Mesendoderm (in vitro differentiated cells): ENCODE data around the gene TNIK.

ENCODE experiments used
- DNase-seq: peaks from one replicate; pipeline ENCODE4 v3.0.0; 2013
- H2AK5ac ChIP-seq: 2 replicates; pipeline ENCODE4 v1.6.1; 2013; ENCODE audit warnings: low read length, inconsistent platforms
- H2BK120ac ChIP-seq: 2 replicates; pipeline ENCODE4 v1.6.1; 2013; ENCODE audit warnings: low read depth, mild to moderate bottlenecking, low read length, moderate library complexity, mixed read lengths
- H2BK15ac ChIP-seq: replicated peaks from 2 replicates; pipeline ENCODE4 v1.6.1; 2013; ENCODE audit warnings: low read depth, mild to moderate bottlenecking, moderate library complexity
- H2BK5ac ChIP-seq: 2 replicates; pipeline ENCODE4 v1.6.1; 2013; ENCODE audit warnings: low read length, inconsistent platforms
- H3K18ac ChIP-seq: 2 replicates; pipeline ENCODE4 v1.6.1; 2013; ENCODE audit warnings: mild to moderate bottlenecking, low read length, mixed read lengths
- H3K23ac ChIP-seq: one replicate; pipeline ENCODE4 v1.6.1; 2013; ENCODE audit warnings: low read length
- H3K27ac ChIP-seq: 2 replicates; pipeline ENCODE4 v1.5.1; 2013; ENCODE audit warnings: low read depth, mild to moderate bottlenecking, inconsistent platforms, low read length, moderate library complexity
- H3K27me3 ChIP-seq: 2 replicates; pipeline ENCODE4 v1.6.1; 2013; ENCODE audit warnings: low read length, control low read depth, mild to moderate bottlenecking, inconsistent platforms; ENCODE audit not compliant: insufficient read depth, poor library complexity
- H3K36me3 ChIP-seq: 2 replicates; pipeline ENCODE4 v1.6.1; 2013; ENCODE audit warnings: low read length, inconsistent platforms; ENCODE audit not compliant: control insufficient read depth, insufficient read depth
- H3K4ac ChIP-seq: one replicate; pipeline ENCODE4 v1.6.1; 2013; ENCODE audit warnings: low read depth, mild to moderate bottlenecking, low read length, moderate library complexity
- H3K4me1 ChIP-seq: 2 replicates; pipeline ENCODE4 v1.6.1; 2013; ENCODE audit warnings: low read depth, low read length, inconsistent platforms; ENCODE audit not compliant: control insufficient read depth
- H3K4me2 ChIP-seq: 2 replicates; pipeline ENCODE4 v1.6.1; 2013; ENCODE audit warnings: low read length
- H3K4me3 ChIP-seq: 2 replicates; pipeline ENCODE4 v1.5.1; 2013; ENCODE audit warnings: mild to moderate bottlenecking, low read length
- H3K56ac ChIP-seq: one replicate; pipeline ENCODE4 v1.6.1; 2013; ENCODE audit warnings: low read length
- H3K79me1 ChIP-seq: 2 replicates; pipeline ENCODE4 v1.6.1; 2013; ENCODE audit warnings: low read length, inconsistent platforms
- H3K79me2 ChIP-seq: 2 replicates; pipeline ENCODE4 v1.6.1; 2013; ENCODE audit warnings: mild to moderate bottlenecking, low read length; ENCODE audit not compliant: control insufficient read depth, insufficient read depth
- H3K9ac ChIP-seq: 2 replicates; pipeline ENCODE4 v1.6.1; 2013; ENCODE audit warnings: low read length, inconsistent platforms
- H4K5ac ChIP-seq: one replicate; pipeline ENCODE4 v1.6.1; 2013; ENCODE audit warnings: low read length
- H4K8ac ChIP-seq: one replicate; pipeline ENCODE4 v1.6.1; 2013; ENCODE audit warnings: low read depth, mild to moderate bottlenecking, control low read depth, low read length, moderate library complexity
- WGBS: extraction: QIAGEN DNeasy Blood & Tissue Kit; methylation state at CpG from one replicate; pipeline ENCODE4 v1.1.7; 2013; ENCODE audit warnings: low lambda C conversion rate, missing lambda C conversion rate; ENCODE audit not compliant: insufficient coverage; ENCODE audit errors: extremely low coverage; 5-methylcytosine and 5-hydroxymethylcytosine counted together

TNIK gene

DNA sequence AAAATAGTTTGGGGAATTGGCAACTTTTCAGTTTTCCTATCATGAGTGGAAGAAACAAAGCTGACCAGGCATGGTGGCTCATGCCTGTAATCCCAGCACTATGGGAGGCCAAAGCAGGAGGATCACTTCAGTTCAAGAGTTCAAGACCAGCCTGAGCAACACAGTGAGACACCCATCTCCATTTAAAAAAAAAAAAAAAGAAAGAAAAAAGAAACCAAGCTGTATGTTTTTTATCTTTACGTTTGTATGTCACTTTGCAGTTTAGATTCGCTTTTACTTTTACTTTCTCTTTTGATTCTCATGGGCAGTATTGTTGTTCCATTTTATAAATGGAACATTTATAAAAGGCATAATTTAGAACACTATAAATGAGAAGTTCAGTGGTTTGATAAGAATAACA, 31.2 kb upstream of the TNIK start:
- no peak overlapping the region for H3K27ac ChIP-seq
- no CpG with 5 or more reads among the region's 2 CpGs for WGBS

DNA sequence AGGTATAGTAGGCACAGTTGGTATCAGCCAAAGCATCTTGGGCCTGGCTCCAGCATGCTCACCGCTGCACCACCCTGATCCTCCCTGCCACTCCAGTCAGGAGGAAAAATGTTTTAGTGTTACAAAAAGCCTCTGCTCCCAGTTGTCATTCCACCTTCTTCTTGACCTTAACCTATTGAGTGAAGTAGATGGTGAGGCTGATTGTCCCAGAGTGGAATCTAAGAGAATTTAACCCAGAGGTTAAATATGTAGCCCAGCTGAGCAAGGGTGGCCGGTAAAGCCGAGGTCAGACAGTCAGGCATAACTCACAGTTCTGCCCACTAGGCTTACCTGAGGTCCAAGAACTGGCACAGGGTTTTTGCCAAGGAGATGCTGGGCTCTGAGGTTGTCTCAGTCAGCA, 30.7 kb upstream of the TNIK start:
- no CpG with 5 or more reads among the region's 3 CpGs for WGBS
- DNase-seq = no peak
- no peak overlapping the region for H3K56ac ChIP-seq
- no peaks in the 10 kb centered on the region for H3K27me3 ChIP-seq
- no peak overlapping the region for H2BK15ac ChIP-seq
- H3K4me1 ChIP-seq = no peaks in the 10 kb centered on the region
- H2BK120ac ChIP-seq = no peak overlapping the region
- H2BK5ac ChIP-seq = no peak overlapping the region
- H3K36me3 ChIP-seq = no peaks in the 10 kb centered on the region
- H4K5ac ChIP-seq = no peak overlapping the region
- no peak overlapping the region for H3K23ac ChIP-seq
- no peak overlapping the region for H3K9ac ChIP-seq
- no peak overlapping the region for H3K4me3 ChIP-seq
- no peak overlapping the region for H3K4me2 ChIP-seq
- no peak overlapping the region for H3K27ac ChIP-seq
- H4K8ac ChIP-seq = no peak overlapping the region
- no peaks in the 10 kb centered on the region for H3K79me1 ChIP-seq
- H3K79me2 ChIP-seq = no peaks in the 10 kb centered on the region
- H2AK5ac ChIP-seq = no peak overlapping the region
- no peak overlapping the region for H3K18ac ChIP-seq
- H3K4ac ChIP-seq = no peak overlapping the region

More for the DNA sequence above, 31.2 kb upstream of the TNIK start:
- Histone ChIP-seq H3K9ac (no peak overlapping the region), H3K79me1 (no peaks in the 10 kb centered on the region), H3K27me3 (no peaks in the 10 kb centered on the region), H3K4me2 (no peak overlapping the region), H2BK120ac (no peak overlapping the region), H3K23ac (no peak overlapping the region), H4K8ac (no peak overlapping the region), H3K4me3 (no peak overlapping the region), H3K4me1 (no peaks in the 10 kb centered on the region), H2BK15ac (no peak overlapping the region), H3K36me3 (no peaks in the 10 kb centered on the region), H3K4ac (no peak overlapping the region), H4K5ac (no peak overlapping the region), H3K56ac (no peak overlapping the region), H2BK5ac (no peak overlapping the region), H3K18ac (no peak overlapping the region), H3K79me2 (no peaks in the 10 kb centered on the region), H2AK5ac (no peak overlapping the region)
- DNase-seq = no peak

DNA sequence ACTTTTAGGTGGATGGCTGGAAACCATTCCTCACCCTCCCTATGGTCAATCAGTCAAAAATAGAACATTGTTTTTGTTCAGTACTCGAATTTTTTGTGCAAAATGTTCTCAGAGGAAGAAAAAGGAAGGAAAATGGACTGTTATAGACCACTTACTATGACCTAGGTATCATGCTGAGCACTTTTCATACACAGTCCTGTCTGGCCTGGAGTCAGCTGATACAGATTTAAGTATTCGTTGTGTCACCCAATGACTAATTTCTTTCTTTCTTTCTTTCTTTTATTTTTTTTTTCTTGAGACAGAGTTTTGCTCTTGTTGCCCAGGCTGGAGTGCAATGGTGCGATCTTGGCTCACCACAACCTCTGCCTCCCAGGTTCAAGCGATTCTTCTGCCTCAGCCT, 29.1 kb upstream of the TNIK start:
- Histone ChIP-seq H3K4me3 (no peak overlapping the region), H2BK120ac (no peak overlapping the region), H3K4ac (no peak overlapping the region), H3K79me2 (no peaks in the 10 kb centered on the region), H3K18ac (no peak overlapping the region), H4K8ac (no peak overlapping the region), H3K23ac (no peak overlapping the region), H3K79me1 (no peaks in the 10 kb centered on the region), H2BK15ac (no peak overlapping the region), H3K4me1 (no peaks in the 10 kb centered on the region), H3K4me2 (no peak overlapping the region), H2BK5ac (no peak overlapping the region), H3K36me3 (no peaks in the 10 kb centered on the region), H3K9ac (no peak overlapping the region), H4K5ac (no peak overlapping the region), H3K27ac (no peak overlapping the region), H2AK5ac (no peak overlapping the region), H3K27me3 (no peaks in the 10 kb centered on the region), H3K56ac (no peak overlapping the region)
- WGBS = no CpG with 5 or more reads among the region's 4 CpGs
- DNase-seq = no peak

DNA sequence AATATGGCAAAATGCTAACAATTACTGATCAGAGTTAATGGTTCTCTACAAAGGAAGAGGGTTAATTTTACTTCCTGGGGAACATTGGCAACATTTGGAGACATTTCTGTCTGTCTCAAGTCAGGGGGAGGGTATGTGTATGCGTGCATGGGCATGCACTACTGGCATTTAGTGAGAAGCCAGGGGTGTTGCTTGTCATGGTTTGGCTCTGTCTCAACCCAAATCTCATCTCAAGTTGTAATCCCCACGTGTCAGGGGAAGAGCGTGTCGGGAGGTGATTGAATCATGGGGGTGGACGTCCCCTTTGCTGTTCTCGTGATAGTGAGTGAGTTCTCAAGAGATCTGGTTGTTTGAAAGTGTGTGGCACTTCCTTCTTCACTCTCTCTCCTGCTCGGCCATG, 28.3 kb upstream of the TNIK start:
- Histone ChIP-seq H3K27me3 (no peaks in the 10 kb centered on the region), H2BK15ac (no peak overlapping the region), H3K79me2 (no peaks in the 10 kb centered on the region), H3K4ac (no peak overlapping the region), H3K56ac (no peak overlapping the region), H2BK120ac (no peak overlapping the region), H3K23ac (no peak overlapping the region), H3K79me1 (no peaks in the 10 kb centered on the region), H3K9ac (no peak overlapping the region), H2BK5ac (no peak overlapping the region), H3K27ac (no peak overlapping the region), H3K4me1 (no peaks in the 10 kb centered on the region), H2AK5ac (no peak overlapping the region), H4K8ac (no peak overlapping the region), H3K18ac (no peak overlapping the region), H4K5ac (no peak overlapping the region), H3K4me3 (no peak overlapping the region), H3K36me3 (no peaks in the 10 kb centered on the region), H3K4me2 (no peak overlapping the region)
- no peak for DNase-seq
- WGBS = no CpG with 5 or more reads among the region's 7 CpGs

DNA sequence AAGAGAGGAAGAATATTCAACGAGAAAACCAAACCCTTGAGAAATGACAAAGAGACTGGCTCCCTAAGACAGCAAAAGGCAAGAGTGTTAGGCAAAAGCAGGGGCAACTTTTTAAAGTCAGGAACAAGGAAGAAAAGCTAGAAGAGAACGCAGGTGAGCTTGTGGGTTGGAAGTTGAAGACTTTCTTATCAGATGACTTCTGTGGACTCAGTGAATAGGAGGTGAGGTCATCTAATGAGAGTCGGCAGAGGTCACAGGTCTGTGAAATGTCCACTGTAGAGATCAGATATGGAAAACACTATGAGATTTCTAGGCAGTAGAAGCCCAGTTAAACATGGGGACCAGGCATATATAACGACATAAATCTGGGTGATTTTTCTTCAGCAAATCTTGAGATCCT, 27.2 kb upstream of the TNIK start:
- Histone ChIP-seq H3K18ac (no peak overlapping the region), H3K56ac (no peak overlapping the region), H2BK15ac (no peak overlapping the region), H3K36me3 (no peaks in the 10 kb centered on the region), H3K4ac (no peak overlapping the region), H3K4me3 (no peak overlapping the region), H3K4me2 (no peak overlapping the region), H3K4me1 (no peaks in the 10 kb centered on the region), H2BK5ac (no peak overlapping the region), H2AK5ac (no peak overlapping the region), H3K9ac (no peak overlapping the region), H2BK120ac (no peak overlapping the region), H3K79me1 (no peaks in the 10 kb centered on the region), H4K8ac (no peak overlapping the region), H4K5ac (no peak overlapping the region), H3K79me2 (no peaks in the 10 kb centered on the region), H3K27ac (no peak overlapping the region), H3K23ac (no peak overlapping the region), H3K27me3 (no peaks in the 10 kb centered on the region)
- no CpG with 5 or more reads among the region's 4 CpGs for WGBS
- DNase-seq = no peak

DNA sequence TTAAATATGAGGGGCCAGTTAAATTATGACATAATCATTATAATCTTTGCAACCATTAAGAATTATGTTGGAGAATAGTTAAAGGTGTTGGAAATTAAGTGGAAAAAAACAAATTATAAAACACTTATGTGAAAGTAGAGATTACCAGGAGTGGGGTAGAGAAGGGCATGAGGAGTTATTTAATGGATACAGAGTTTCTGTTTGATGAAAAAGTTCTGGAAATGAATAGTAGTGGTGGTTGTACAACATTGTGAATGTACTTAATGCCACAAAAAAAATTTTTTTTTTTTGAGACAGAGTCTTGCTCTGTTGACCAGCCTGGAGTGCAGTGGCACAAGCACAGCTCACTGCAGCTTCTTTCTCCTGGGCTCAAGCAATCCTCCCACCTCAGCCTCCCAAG, 25.1 kb upstream of the TNIK start:
- H2BK5ac ChIP-seq = no peak overlapping the region
- no peak overlapping the region for H2AK5ac ChIP-seq
- no peak overlapping the region for H3K23ac ChIP-seq
- no peak overlapping the region for H3K4ac ChIP-seq
- H3K18ac ChIP-seq = no peak overlapping the region
- H3K36me3 ChIP-seq = no peaks in the 10 kb centered on the region
- no peak overlapping the region for H3K56ac ChIP-seq
- H3K4me3 ChIP-seq = no peak overlapping the region
- no peak overlapping the region for H2BK120ac ChIP-seq
- no peaks in the 10 kb centered on the region for H3K79me1 ChIP-seq
- H2BK15ac ChIP-seq = no peak overlapping the region
- no peak for DNase-seq
- H3K27me3 ChIP-seq = no peaks in the 10 kb centered on the region
- no peak overlapping the region for H3K27ac ChIP-seq
- H3K9ac ChIP-seq = no peak overlapping the region
- no peak overlapping the region for H4K5ac ChIP-seq
- H3K79me2 ChIP-seq = no peaks in the 10 kb centered on the region
- H4K8ac ChIP-seq = no peak overlapping the region
- no peaks in the 10 kb centered on the region for H3K4me1 ChIP-seq
- no peak overlapping the region for H3K4me2 ChIP-seq
